Endothelial cell of umbilical vein (primary cell): Measurements from ENCODE around the gene TM9SF4. TPM values are rescaled to one million over a fixed set of nuclear protein-coding genes. Genes with fewer than 3 reads are reported as not detected.

Source experiments
- BruUV-seq: library from RNA; stranded (reverse); fragments of 400-500 nt; replicated peaks from 2 replicates; lab custom pipeline; 2021; lab: Mats Ljungman, UMichigan
- CTCF ChIA-PET: fragments of 300-600, 350-600 bp; sonication (Branson Sonifier 250); formaldehyde crosslinking; loops from one replicate; lab custom pipeline; 2021; ENCODE audit warnings: antibody characterized with exemption, inconsistent platforms; lab: Charles Lee
- POLR2A ChIA-PET: fragments of 300-600, 350-600 bp; sonication (Branson Sonifier 250); formaldehyde crosslinking; loops from one replicate; lab custom pipeline; 2021; ENCODE audit warnings: antibody characterized with exemption, inconsistent platforms; lab: Charles Lee
- DNase-seq: peaks from one replicate; pipeline ENCODE4 v3.0.0-alpha.2; 2011; ENCODE audit warnings: low read depth, low spot score
- FAIRE-seq: peaks from 2 replicates; lab custom pipeline; 2011; peaks lifted over from hg19 to GRCh38; lab: Jason Lieb, UNC
- H2AFZ ChIP-seq: 2 replicates; pipeline ENCODE4 v1.6.0; 2012; ENCODE audit warnings: low read depth, low read length, control low read depth, inconsistent platforms
- H3K27ac ChIP-seq: 2 replicates; pipeline ENCODE4 v1.5.1; 2011; ENCODE audit warnings: low read depth, mild to moderate bottlenecking, control low read depth, low read length, moderate library complexity; ENCODE audit not compliant: insufficient read depth
- H3K27me3 ChIP-seq, 2 experiments: 2 replicates each; pipeline versions ENCODE4 v1.6.0 to v1.6.1; 2011; ENCODE audit warnings: low read length in 2 of 2, mixed read lengths in 1 of 2; ENCODE audit not compliant: control insufficient read depth in 2 of 2, insufficient read depth in 2 of 2
- H3K36me3 ChIP-seq, 2 experiments: 2 replicates in 1 of 2; 3 replicates in 1 of 2; pipeline ENCODE4 v1.5.1; 2011; ENCODE audit warnings: low read length in 2 of 2, mild to moderate bottlenecking in 1 of 2, moderate library complexity in 1 of 2; ENCODE audit not compliant: control insufficient read depth in 2 of 2, insufficient read depth in 2 of 2; ENCODE audit errors: extremely low read depth in 1 of 2
- H3K4me1 ChIP-seq: 3 replicates; pipeline ENCODE4 v1.5.1; 2011; ENCODE audit warnings: mild to moderate bottlenecking, low read length; ENCODE audit not compliant: control insufficient read depth, insufficient read depth; ENCODE audit errors: extremely low read depth
- H3K4me2 ChIP-seq: 2 replicates; pipeline ENCODE4 v1.6.1; 2011; ENCODE audit warnings: low read length, control low read depth, mixed read lengths; ENCODE audit not compliant: insufficient read depth
- H3K4me3 ChIP-seq, 3 experiments: fragments of 200-600 bp in 1 of 3; sonication (generic), shearing (Covaris generic) in 1 of 3; replicated peaks in 1 of 3; 2 replicates each; pipeline ENCODE4 v1.5.1; 2011 to 2016; ENCODE audit warnings: control low read depth in 3 of 3, low read length in 3 of 3, mild to moderate bottlenecking in 2 of 3, inconsistent platforms in 1 of 3, low read depth in 1 of 3, moderate library complexity in 1 of 3; ENCODE audit not compliant: insufficient read depth in 1 of 3
- H3K79me2 ChIP-seq: 2 replicates; pipeline ENCODE4 v1.6.0; 2012; ENCODE audit warnings: low read length, inconsistent platforms; ENCODE audit not compliant: control insufficient read depth, insufficient read depth
- H3K9ac ChIP-seq: replicated peaks from 2 replicates; pipeline ENCODE3; 2011; ENCODE audit warnings: low read length, control low read depth; ENCODE audit not compliant: insufficient read depth; ENCODE audit errors: extremely low read depth
- H3K9me1 ChIP-seq: replicated peaks from 3 replicates; pipeline ENCODE4 v1.6.0; 2011; ENCODE audit warnings: mild to moderate bottlenecking, low read length; ENCODE audit not compliant: control insufficient read depth, insufficient read depth; ENCODE audit errors: extremely low read depth
- H3K9me3 ChIP-seq: replicated peaks from 2 replicates; pipeline ENCODE4 v1.5.1; 2012; ENCODE audit warnings: low read length, inconsistent platforms; ENCODE audit not compliant: control insufficient read depth, insufficient read depth
- H4K20me1 ChIP-seq: replicated peaks from 2 replicates; pipeline ENCODE3; 2011; ENCODE audit warnings: mild to moderate bottlenecking, low read length; ENCODE audit not compliant: control insufficient read depth, insufficient read depth; ENCODE audit errors: extremely low read depth
- EZH2 ChIP-seq: IDR thresholded peaks from 2 replicates; pipeline ENCODE4 v1.6.1; 2012; ENCODE audit warnings: borderline replicate concordance, low read depth, mild to moderate bottlenecking, moderate library complexity, low read length, inconsistent platforms; ENCODE audit not compliant: severe bottlenecking
- FOS ChIP-seq: IDR thresholded peaks from 2 replicates; pipeline ENCODE4 v1.6.1; 2011; ENCODE audit warnings: mild to moderate bottlenecking, low read length, moderate library complexity, borderline replicate concordance; ENCODE audit not compliant: insufficient read depth
- GATA2 ChIP-seq: IDR thresholded peaks from 2 replicates; pipeline ENCODE4 v1.7.0; 2011; ENCODE audit warnings: low read depth, mild to moderate bottlenecking, moderate library complexity, mixed read lengths, low read length; ENCODE audit not compliant: insufficient read length, insufficient read depth
- JUN ChIP-seq: IDR thresholded peaks from 2 replicates; pipeline ENCODE4 v1.6.1; 2011; ENCODE audit warnings: borderline replicate concordance, low read depth; ENCODE audit not compliant: insufficient read length, insufficient read depth
- MYC ChIP-seq: IDR thresholded peaks from one replicate; pipeline ENCODE4 v1.6.1; 2011; ENCODE audit warnings: mild to moderate bottlenecking, low read depth, low read length
- POLR2A ChIP-seq: IDR thresholded peaks from 2 replicates; pipeline ENCODE4 v1.6.1; 2012; ENCODE audit warnings: low read depth, mild to moderate bottlenecking, control low read depth, low read length
- POLR2AphosphoS5 ChIP-seq: IDR thresholded peaks from 2 replicates; pipeline ENCODE4 v1.6.1; 2012; ENCODE audit warnings: low read depth, mild to moderate bottlenecking, control low read depth, low read length, moderate library complexity; ENCODE audit not compliant: insufficient read depth
- dilution Hi-C: fragments of 300-500 bp; cut with MboI; formaldehyde crosslinking; loops from one replicate; pipeline ENCODE4 v1.15.0; 2019; ENCODE audit warnings: low sequenced_read_pairs; ENCODE audit not compliant: extremely low pct_ligation_motif_present
- intact Hi-C: fragments of 100-400 bp; cut with micrococcal nuclease; formaldehyde crosslinking; loops from one replicate; pipeline ENCODE4 v1.10.0; 2022
- polyA plus RNA-seq, 4 experiments: library from polyadenylated mRNA; depleted of rRNA in 3 of 4; stranded (reverse) in 3 of 4; unstranded in 1 of 4; fragments of >200 nt; gene quantifications; 2 replicates each; pipeline versions ENCODE4 v1.2.1 to v1.2.3, GENCODE V29; 2011 to 2012; ENCODE audit warnings: missing spikeins in 1 of 4
- total RNA-seq: library from RNA; stranded (reverse); gene quantifications from 2 replicates; pipeline ENCODE4 v1.2.3, GENCODE V29; 2021
- TF ChIP-seq, protein P1 (sequence below), 2 donors: IDR thresholded peaks; 1 replicate in 1 of 2; 2 replicates in 1 of 2; pipeline ENCODE4 v1.5.1; 2011; ENCODE audit warnings: low read length in 2 of 2, mild to moderate bottlenecking in 2 of 2, moderate library complexity in 2 of 2, control low read depth in 1 of 2, inconsistent platforms in 1 of 2, low read depth in 1 of 2; ENCODE audit not compliant: insufficient read depth in 1 of 2; ENCODE audit errors: extremely low read depth in 1 of 2
- TF ChIP-seq, protein P2 (sequence below): IDR thresholded peaks from 2 replicates; pipeline ENCODE4 v1.6.1; 2011; ENCODE audit not compliant: insufficient read depth, insufficient read length

Gene TM9SF4
- total and polyA plus RNA-seq, 2 donors (not counting 3 experiments of a cell fraction or from before 2014, with no cell fraction given) = 46.4 to 61.9 TPM

DNA sequence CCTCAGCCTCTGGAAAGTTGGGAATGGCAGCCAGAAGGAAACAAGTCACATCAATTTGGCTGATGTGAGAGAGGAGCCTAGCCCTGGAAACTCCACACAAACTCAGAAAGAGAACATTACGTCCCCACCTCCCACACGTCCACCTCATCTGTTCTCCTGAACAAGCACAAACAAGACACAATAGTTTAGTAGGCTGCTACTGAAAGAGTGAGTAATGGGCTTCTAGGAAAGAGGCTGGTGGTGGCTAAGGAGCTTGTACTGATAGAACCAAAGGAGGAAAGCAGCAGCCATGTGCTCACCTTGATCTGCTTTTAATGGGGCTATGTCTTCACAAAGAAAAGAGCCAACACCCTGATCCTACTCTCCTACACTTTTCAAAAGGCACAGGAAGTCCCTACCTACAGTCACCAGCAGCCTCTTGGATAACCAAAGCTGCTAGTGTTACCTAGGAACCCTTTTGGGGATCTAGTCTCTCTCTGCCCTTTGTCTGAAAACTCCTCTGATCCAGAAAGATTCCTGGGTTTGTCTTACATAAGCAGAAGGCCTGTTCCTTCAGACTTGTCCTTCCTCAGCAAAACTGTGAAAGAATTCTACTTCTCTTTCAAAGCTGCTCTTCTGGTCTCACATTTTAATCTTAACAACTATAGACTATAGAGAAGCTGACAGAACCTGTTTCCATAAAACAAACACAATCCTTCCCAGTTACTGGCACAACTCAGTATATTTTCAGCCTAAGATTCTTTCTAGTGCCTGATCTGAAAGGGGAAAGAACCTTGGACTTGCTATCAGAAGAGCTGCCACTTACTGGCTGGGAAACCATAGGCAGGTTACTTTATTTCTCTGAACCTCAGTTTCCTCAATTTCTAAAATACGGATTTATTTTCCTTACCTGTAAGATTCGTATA lies 94.9 kb downstream of the TM9SF4 start:
- intact Hi-C loops (loop anchor here (5.0 kb wide), 2 partner anchors 228 to 448 kb away; no protein-coding TSS in a partner anchor), dilution Hi-C loops (no loop called here)
- Histone ChIP-seq H4K20me1 (no peaks in the 10 kb centered on the region), H3K27me3 (no peaks in the 10 kb centered on the region), H3K4me3 (no peak overlapping the region), H3K4me2 (no peak overlapping the region), H3K27ac (no peak overlapping the region), H3K4me1 (peaks cover 20% of the 10 kb centered on the region), H3K9me3 (no peaks in the 10 kb centered on the region), H3K79me2 (peaks cover 83% of the 10 kb centered on the region), H3K9ac (no peak overlapping the region), H2AFZ (no peak overlapping the region), H3K36me3 (peaks cover 8 to 17% of the 10 kb centered on the region in 2 experiments), H3K9me1 (no peaks in the 10 kb centered on the region)
- no peak for TF ChIP-seq JUN
- no peak for TF ChIP-seq POLR2AphosphoS5
- TF ChIP-seq GATA2 = no peak
- TF ChIP-seq EZH2 = no peak
- TF ChIP-seq MYC = no peak
- TF ChIP-seq POLR2A = no peak
- no peak for TF ChIP-seq FOS
- TF ChIP-seq, protein P1, sequence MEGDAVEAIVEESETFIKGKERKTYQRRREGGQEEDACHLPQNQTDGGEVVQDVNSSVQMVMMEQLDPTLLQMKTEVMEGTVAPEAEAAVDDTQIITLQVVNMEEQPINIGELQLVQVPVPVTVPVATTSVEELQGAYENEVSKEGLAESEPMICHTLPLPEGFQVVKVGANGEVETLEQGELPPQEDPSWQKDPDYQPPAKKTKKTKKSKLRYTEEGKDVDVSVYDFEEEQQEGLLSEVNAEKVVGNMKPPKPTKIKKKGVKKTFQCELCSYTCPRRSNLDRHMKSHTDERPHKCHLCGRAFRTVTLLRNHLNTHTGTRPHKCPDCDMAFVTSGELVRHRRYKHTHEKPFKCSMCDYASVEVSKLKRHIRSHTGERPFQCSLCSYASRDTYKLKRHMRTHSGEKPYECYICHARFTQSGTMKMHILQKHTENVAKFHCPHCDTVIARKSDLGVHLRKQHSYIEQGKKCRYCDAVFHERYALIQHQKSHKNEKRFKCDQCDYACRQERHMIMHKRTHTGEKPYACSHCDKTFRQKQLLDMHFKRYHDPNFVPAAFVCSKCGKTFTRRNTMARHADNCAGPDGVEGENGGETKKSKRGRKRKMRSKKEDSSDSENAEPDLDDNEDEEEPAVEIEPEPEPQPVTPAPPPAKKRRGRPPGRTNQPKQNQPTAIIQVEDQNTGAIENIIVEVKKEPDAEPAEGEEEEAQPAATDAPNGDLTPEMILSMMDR (IDR thresholded peaks at IDR 0.05; ENCODE audit: extremely low read depth in 1 of 2, insufficient read depth in 1 of 2, low read depth in 1 of 2, low read length in 2 of 2) = no peak
- TF ChIP-seq, protein P2, sequence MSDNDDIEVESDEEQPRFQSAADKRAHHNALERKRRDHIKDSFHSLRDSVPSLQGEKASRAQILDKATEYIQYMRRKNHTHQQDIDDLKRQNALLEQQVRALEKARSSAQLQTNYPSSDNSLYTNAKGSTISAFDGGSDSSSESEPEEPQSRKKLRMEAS = no peak
- no TSS peak for BruUV-seq
- FAIRE-seq (peak; percentile 31), DNase-seq (no peak)
- ChIA-PET CTCF (no interaction called here), POLR2A (no interaction called here)
